Hepatocyte (in vitro differentiated cells): ENCODE results near the gene ATP8A2.

Experiments
- EZH2phosphoT487 ChIP-seq: fragments of 200-600 bp; sonication (generic); IDR thresholded peaks from one replicate; pipeline ENCODE4 v1.6.1; 2018; ENCODE audit warnings: antibody characterized with exemption, mild to moderate bottlenecking, low read depth, moderate library complexity; ENCODE audit not compliant: unreplicated experiment, severe bottlenecking
- TF ChIP-seq, protein P1 (sequence below): fragments of 200-600 bp; sonication (generic); IDR thresholded peaks from 2 replicates; pipeline ENCODE4 v1.5.1; 2016; ENCODE audit warnings: antibody characterized with exemption, mild to moderate bottlenecking; ENCODE audit not compliant: poor library complexity

GRCh38 chr13:25904830-25905229 is 533.1 kb downstream of the ATP8A2 start:
- TF ChIP-seq, protein P1, sequence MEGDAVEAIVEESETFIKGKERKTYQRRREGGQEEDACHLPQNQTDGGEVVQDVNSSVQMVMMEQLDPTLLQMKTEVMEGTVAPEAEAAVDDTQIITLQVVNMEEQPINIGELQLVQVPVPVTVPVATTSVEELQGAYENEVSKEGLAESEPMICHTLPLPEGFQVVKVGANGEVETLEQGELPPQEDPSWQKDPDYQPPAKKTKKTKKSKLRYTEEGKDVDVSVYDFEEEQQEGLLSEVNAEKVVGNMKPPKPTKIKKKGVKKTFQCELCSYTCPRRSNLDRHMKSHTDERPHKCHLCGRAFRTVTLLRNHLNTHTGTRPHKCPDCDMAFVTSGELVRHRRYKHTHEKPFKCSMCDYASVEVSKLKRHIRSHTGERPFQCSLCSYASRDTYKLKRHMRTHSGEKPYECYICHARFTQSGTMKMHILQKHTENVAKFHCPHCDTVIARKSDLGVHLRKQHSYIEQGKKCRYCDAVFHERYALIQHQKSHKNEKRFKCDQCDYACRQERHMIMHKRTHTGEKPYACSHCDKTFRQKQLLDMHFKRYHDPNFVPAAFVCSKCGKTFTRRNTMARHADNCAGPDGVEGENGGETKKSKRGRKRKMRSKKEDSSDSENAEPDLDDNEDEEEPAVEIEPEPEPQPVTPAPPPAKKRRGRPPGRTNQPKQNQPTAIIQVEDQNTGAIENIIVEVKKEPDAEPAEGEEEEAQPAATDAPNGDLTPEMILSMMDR, result no peak
- TF ChIP-seq EZH2phosphoT487, result no peak
